GM21515 (cell line): ENCODE data around the gene PPP2R2D.

Experiments
- ATAC-seq: cut with Tn5 transposase; IDR thresholded peaks from one replicate; pipeline ENCODE4 v1.9.1; 2021; ENCODE audit not compliant: unreplicated experiment

Gene PPP2R2D

GRCh38 chr10:131926743-131927595, 26.2 kb downstream of the PPP2R2D start:
- no peak for ATAC-seq

GRCh38 chr10:131928248-131929095, 27.7 kb downstream of the PPP2R2D start:
- ATAC-seq = peak; percentile 86

GRCh38 chr10:131929122-131929845, 28.5 kb downstream of the PPP2R2D start:
- no peak for ATAC-seq

- no peak for ATAC-seq
Observed at GRCh38 chr10:131930150-131930549, 29.3 kb downstream of the PPP2R2D start.

GRCh38 chr10:131930586-131931330, 29.9 kb downstream of the PPP2R2D start:
- no peak for ATAC-seq

- no peak for ATAC-seq
Observed at GRCh38 chr10:131931981-131932380, 31.2 kb downstream of the PPP2R2D start.

GRCh38 chr10:131933016-131933695, 32.3 kb downstream of the PPP2R2D start:
- no peak for ATAC-seq

GRCh38 chr10:131933696-131934086, 32.9 kb downstream of the PPP2R2D start:
- ATAC-seq = no peak

- no peak for ATAC-seq
Observed at GRCh38 chr10:131934769-131935168, 34.0 kb downstream of the PPP2R2D start.

- ATAC-seq = no peak
Observed at GRCh38 chr10:131935260-131935659, 34.5 kb downstream of the PPP2R2D start.

GRCh38 chr10:131936294-131936693, 35.5 kb downstream of the PPP2R2D start:
- ATAC-seq = no peak

GRCh38 chr10:131936736-131937135, 35.9 kb downstream of the PPP2R2D start:
- ATAC-seq = no peak

GRCh38 chr10:131937836-131938235, 37.0 kb downstream of the PPP2R2D start:
- no peak for ATAC-seq

GRCh38 chr10:131938681-131939080, 37.9 kb downstream of the PPP2R2D start:
- no peak for ATAC-seq

- no peak for ATAC-seq
Observed at GRCh38 chr10:131942455-131942854, 41.6 kb downstream of the PPP2R2D start.

GRCh38 chr10:131943021-131943814, 42.4 kb downstream of the PPP2R2D start:
- no peak for ATAC-seq

GRCh38 chr10:131944412-131944811, 43.6 kb downstream of the PPP2R2D start:
- ATAC-seq = no peak

- ATAC-seq = no peak
Observed at GRCh38 chr10:131944976-131945695, 44.3 kb downstream of the PPP2R2D start.

GRCh38 chr10:131946321-131946751, 45.5 kb downstream of the PPP2R2D start:
- ATAC-seq = no peak
